Upper lobe of left lung (tissue), 6 donors: ENCODE results near the gene SEMA4A. TPM values are rescaled to one million over a fixed set of nuclear protein-coding genes. Genes with fewer than 3 reads are reported as not detected.

Experiments used
- ATAC-seq, 2 donors: fragments of 200-7000 bp; cut with Tn5 transposase; one replicate each; pipeline ENCODE4 v1.9.1; 2022; ENCODE audit warnings: mild to moderate bottlenecking in 2 of 2, moderate library complexity in 2 of 2; ENCODE audit not compliant: low FRiP score in 2 of 2
- DNase-seq, 2 donors: peaks; one replicate each; pipeline ENCODE4 v3.0.0-alpha.2; 2019 to 2020
- H3K27ac ChIP-seq, 4 donors: fragments of 200-600 bp; sonication (generic); one replicate each; pipeline ENCODE4 v1.5.1; 2016 to 2019
- H3K27me3 ChIP-seq, 4 donors: fragments of 200-600 bp; sonication (generic); one replicate each; pipeline ENCODE4 v1.5.1; 2017 to 2019
- H3K36me3 ChIP-seq, 4 donors: fragments of 200-600 bp; sonication (generic); one replicate each; pipeline ENCODE4 v1.5.1; 2016 to 2019
- H3K4me1 ChIP-seq, 4 donors: fragments of 200-600 bp; sonication (generic); one replicate each; pipeline ENCODE4 v1.5.1; 2018 to 2019
- H3K4me3 ChIP-seq, 4 donors: fragments of 200-600 bp; sonication (generic); one replicate each; pipeline ENCODE4 v1.5.1; 2017 to 2019; ENCODE audit warnings: mild to moderate bottlenecking in 2 of 4, moderate library complexity in 1 of 4
- H3K9me3 ChIP-seq, 4 donors: fragments of 200-600 bp; sonication (generic); one replicate each; pipeline ENCODE4 v1.5.1; 2018 to 2019
- EP300 ChIP-seq, 4 donors: sonication (generic); formaldehyde crosslinking; IDR thresholded peaks; one replicate each; pipeline ENCODE4 v1.5.1; 2017; ENCODE audit warnings: antibody characterized with exemption in 4 of 4, control low read depth in 2 of 4
- POLR2A ChIP-seq, 4 donors: fragments of 450-650 bp; IDR thresholded peaks; one replicate each; pipeline ENCODE4 v1.5.1; 2016 to 2017; ENCODE audit warnings: antibody characterized with exemption in 4 of 4, mild to moderate bottlenecking in 2 of 4
- POLR2AphosphoS5 ChIP-seq, 2 donors: sonication (generic); formaldehyde crosslinking; IDR thresholded peaks; one replicate each; pipeline ENCODE4 v1.5.1; 2017; ENCODE audit warnings: antibody characterized with exemption in 2 of 2
- WGBS, 2 donors: methylation state at CpG; one replicate each; pipeline ENCODE4 v1.1.5; 2017 to 2018; 5-methylcytosine and 5-hydroxymethylcytosine counted together
- total RNA-seq, 6 donors: library from RNA; depleted of rRNA in 4 of 6; stranded (reverse); fragments of >200 nt in 4 of 6; gene quantifications; one replicate each; pipeline versions ENCODE4 v1.1.0 to v1.2.1, GENCODE V29; 2016 to 2021
- TF ChIP-seq, protein P1 (sequence below), 6 experiments: fragments of 450-650 bp in 4 of 6; fragments of 200-600 bp in 2 of 6; sonication (generic) in 2 of 6; IDR thresholded peaks; one replicate each; pipeline ENCODE4 v1.5.1; 2016 to 2019; ENCODE audit warnings: antibody characterized with exemption in 6 of 6
- donor health status: DM: no; HTN: no; CAD: no; lungs with moderate emphysema.
- donor health status: DM: no; HTN: yes; CAD: no; lungs with severe emphysema.

Gene SEMA4A
- total RNA-seq, 6 donors from 2014 or later = 28.9 to 65.9 (median 33.5) TPM

DNA sequence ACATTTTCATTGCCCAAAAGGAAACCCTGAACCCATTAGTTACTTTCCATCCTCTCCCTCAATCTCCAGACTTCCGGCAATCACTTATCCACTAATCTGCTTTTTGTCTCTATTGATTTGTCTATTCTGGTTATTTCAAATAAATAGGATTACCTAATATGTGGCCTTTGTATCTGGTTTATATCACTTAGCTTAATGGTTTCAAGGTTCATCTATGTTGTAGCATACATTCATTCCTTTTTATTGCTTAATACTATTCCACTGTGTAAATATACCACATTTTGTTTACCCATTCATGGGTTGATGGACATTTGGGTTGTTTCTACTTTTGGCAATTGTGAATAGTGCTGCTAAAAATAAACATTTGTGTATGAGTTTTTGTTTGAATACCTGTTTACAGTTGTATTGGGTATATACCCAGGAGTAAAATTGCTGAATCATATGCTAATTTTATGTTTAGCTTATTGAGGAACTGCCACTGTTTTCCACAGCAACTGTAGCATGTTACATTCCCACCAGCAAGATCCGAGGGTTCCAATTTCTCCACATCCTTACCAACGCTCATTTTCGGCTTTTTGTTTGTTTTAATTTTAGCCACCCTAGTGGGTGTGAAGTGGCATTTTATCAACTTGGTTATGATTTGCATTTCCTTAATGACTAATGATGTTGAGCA, 38.0 kb downstream of the SEMA4A start:
- no peak for ATAC-seq
- TF ChIP-seq POLR2AphosphoS5 (IDR thresholded peaks at IDR 0.05) (no peak), EP300 (IDR thresholded peaks at IDR 0.05) (no peak), POLR2A (IDR thresholded peaks at IDR 0.05) (no peak)
- TF ChIP-seq, protein P1, sequence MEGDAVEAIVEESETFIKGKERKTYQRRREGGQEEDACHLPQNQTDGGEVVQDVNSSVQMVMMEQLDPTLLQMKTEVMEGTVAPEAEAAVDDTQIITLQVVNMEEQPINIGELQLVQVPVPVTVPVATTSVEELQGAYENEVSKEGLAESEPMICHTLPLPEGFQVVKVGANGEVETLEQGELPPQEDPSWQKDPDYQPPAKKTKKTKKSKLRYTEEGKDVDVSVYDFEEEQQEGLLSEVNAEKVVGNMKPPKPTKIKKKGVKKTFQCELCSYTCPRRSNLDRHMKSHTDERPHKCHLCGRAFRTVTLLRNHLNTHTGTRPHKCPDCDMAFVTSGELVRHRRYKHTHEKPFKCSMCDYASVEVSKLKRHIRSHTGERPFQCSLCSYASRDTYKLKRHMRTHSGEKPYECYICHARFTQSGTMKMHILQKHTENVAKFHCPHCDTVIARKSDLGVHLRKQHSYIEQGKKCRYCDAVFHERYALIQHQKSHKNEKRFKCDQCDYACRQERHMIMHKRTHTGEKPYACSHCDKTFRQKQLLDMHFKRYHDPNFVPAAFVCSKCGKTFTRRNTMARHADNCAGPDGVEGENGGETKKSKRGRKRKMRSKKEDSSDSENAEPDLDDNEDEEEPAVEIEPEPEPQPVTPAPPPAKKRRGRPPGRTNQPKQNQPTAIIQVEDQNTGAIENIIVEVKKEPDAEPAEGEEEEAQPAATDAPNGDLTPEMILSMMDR (IDR thresholded peaks at IDR 0.05) = no peak
- peaks cover 0 to 8% (median 1%) of the 10 kb centered on the region in 4 donors for H3K36me3 ChIP-seq
- H3K27me3 ChIP-seq = no peaks in the 10 kb centered on the region
- H3K4me1 ChIP-seq = peaks cover 16 to 32% (median 18%) of the 10 kb centered on the region in 4 donors
- H3K27ac ChIP-seq = no peak overlapping the region
- DNase-seq = no peak
- H3K9me3 ChIP-seq = no peaks in the 10 kb centered on the region
- 55 to 64% methylated on average over 4 of the region's 4 CpGs for WGBS, 2 donors
- H3K4me3 ChIP-seq = no peak overlapping the region

DNA sequence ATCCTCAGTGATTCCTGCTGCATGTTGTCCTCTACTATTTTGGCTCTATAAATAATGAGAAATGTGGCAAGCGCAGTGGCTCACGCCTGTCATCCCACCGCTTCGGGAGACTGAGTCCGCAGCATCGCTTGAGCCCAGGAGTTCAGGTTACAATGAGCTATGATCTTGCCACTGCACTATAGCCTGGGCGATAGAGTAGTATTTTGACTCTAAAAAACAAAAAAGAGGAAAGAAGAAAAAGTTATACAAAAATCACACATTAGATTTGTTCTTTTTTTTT, 39.8 kb downstream of the SEMA4A start:
- no peak for TF ChIP-seq EP300 (IDR thresholded peaks at IDR 0.05)
- TF ChIP-seq POLR2A (IDR thresholded peaks at IDR 0.05) = no peak
- TF ChIP-seq, protein P1 (IDR thresholded peaks at IDR 0.05) = no peak
- TF ChIP-seq POLR2AphosphoS5 (IDR thresholded peaks at IDR 0.05) = no peak
- Histone ChIP-seq H3K27ac (peak overlapping the region; percentile 78 to 91 (median 87)), H3K4me3 (peak overlapping the region; percentile 63 to 90 (median 78)), H3K9me3 (no peaks in the 10 kb centered on the region), H3K36me3 (peaks cover 0 to 12% (median 6%) of the 10 kb centered on the region in 4 donors), H3K4me1 (peaks cover 16 to 47% (median 18%) of the 10 kb centered on the region in 4 donors), H3K27me3 (no peaks in the 10 kb centered on the region)
- WGBS, 2 donors = 82 to 85% methylated on average over 7 of the region's 7 CpGs
- ATAC-seq = no peak
- no peak for DNase-seq

DNA sequence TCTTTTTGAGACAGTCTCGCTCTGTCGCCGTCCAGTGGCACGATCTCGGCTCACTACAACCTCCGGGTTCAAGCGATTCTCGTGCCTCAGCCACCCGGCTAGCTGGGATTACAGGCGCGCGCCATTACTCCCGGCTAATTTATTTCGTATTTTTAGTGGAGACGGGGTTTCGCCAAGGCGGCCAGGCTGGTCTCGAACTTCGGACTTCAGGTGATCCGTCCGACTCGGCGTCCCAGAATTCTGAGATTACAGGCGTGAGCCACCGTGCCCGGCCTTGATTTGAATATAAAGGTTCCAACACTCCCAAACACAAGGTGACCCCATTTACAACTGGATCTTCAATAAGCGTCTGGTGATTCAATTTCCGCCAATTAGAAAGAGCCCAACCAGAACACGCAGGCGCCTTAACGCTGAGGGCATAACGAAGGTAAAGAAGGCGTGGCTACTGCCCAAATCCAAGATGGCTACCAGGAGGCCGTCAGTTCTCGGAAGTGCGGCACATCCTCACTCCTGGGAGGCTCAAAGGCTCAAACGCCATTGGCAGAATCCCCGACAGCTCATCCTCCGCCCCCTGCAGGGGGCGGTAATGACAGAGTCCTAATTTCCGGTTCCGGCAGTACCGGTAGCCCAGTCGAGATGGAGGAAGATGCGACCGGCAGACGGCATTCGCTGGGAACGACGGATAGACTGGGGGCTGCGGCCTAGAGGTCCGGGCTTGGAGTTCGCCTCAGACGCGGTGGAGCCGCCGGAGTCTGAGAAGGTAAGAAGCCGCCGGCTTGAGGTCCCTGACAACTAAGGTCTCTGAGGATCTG, 40.3 kb downstream of the SEMA4A start, which contains the start of gene SLC25A44:
Gene SLC25A44 (plus strand): TSS at position 617 of the 812 bp plus-strand sequence. CDS start 5,744 bp downstream, outside the sequence.
- peak within 1 kb of the TSS; percentile 76 to 91 (median 84) for H3K4me3 ChIP-seq
- H3K4me1 ChIP-seq = peaks cover 16 to 47% (median 18%) of the 10 kb centered on the region in 4 donors
- WGBS, 2 donors = 3 to 8% methylated on average over 33 to 59 of the region's 59 CpGs
- H3K27ac ChIP-seq = peak within 1 kb of the TSS; percentile 78 to 91 (median 87)
- H3K36me3 ChIP-seq = peaks cover 0 to 12% (median 6%) of the 10 kb centered on the region in 4 donors
- no peaks in the 10 kb centered on the region for H3K27me3 ChIP-seq
- ATAC-seq = peak; percentile 99
- H3K9me3 ChIP-seq = no peaks in the 10 kb centered on the region
- DNase-seq = peak; percentile 81 to 95
- peak in 3 of 4 donors; percentile 52 to 80 (median 59) for TF ChIP-seq POLR2A (IDR thresholded peaks at IDR 0.05)
- peak in 1 of 4 donors; percentile 71 for TF ChIP-seq EP300 (IDR thresholded peaks at IDR 0.05)
- TF ChIP-seq, protein P1 (IDR thresholded peaks at IDR 0.05) = peak in 5 of 6 experiments; percentile 42 to 74 (median 67)
- peak; percentile 85 to 92 for TF ChIP-seq POLR2AphosphoS5 (IDR thresholded peaks at IDR 0.05)

DNA sequence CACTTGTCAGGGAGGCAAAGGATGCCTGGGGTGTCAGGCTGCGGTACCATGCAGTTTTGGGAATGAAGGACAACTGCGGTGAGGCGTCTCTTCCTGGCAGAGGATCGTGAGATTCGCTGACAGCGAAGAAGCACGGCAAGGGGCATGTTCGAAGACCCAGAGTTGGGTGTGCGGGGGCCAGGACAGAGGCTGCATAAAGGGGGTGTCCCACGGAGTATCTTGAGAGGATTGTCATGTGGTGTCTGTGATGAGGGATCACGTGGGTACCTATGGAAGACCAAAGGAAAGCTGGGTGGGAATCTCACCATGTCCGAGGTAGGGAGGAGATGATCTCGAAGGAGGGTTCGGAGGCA, 40.9 kb downstream of the SEMA4A start:
- 15 to 16% methylated on average over 12 to 14 of the region's 14 CpGs for WGBS, 2 donors
- peak in 1 of 2 donors; percentile 14 for ATAC-seq
- peaks cover 16 to 47% (median 18%) of the 10 kb centered on the region in 4 donors for H3K4me1 ChIP-seq
- H3K4me3 ChIP-seq = peak overlapping the region; percentile 76 to 91 (median 84)
- DNase-seq = no peak
- TF ChIP-seq POLR2A (IDR thresholded peaks at IDR 0.05) = no peak
- no peaks in the 10 kb centered on the region for H3K27me3 ChIP-seq
- H3K27ac ChIP-seq = peak overlapping the region; percentile 78 to 91 (median 87)
- H3K36me3 ChIP-seq = peaks cover 0 to 14% (median 7%) of the 10 kb centered on the region in 4 donors
- H3K9me3 ChIP-seq = no peaks in the 10 kb centered on the region

DNA sequence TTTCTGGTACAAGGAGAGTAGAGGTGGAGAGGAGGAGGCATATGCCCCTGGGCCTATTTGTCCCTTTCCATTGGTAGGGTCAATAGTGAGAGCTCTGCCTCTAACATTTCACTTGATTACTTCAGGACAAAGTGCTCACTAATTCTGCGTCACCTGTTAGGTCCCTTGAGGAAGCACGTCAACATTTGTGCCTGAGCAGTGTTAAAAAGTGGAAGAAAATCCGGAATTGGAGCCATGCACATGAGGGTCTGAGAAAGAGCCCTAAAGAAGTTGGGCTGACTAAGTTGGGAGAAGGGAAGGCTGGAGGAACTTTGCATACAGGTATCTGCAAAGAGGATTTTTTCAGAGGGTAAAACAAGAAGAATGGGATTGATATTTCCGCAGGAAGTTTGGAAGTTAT, 42.5 kb downstream of the SEMA4A start:
- WGBS, 2 donors = 72 to 77% methylated on average over 4 of the region's 4 CpGs
- Histone ChIP-seq H3K27ac (no peak overlapping the region), H3K4me1 (peaks cover 16 to 47% (median 18%) of the 10 kb centered on the region in 4 donors)

More for the DNA sequence above, 42.5 kb downstream of the SEMA4A start:
- no peak for TF ChIP-seq POLR2AphosphoS5 (IDR thresholded peaks at IDR 0.05)
- no peak for TF ChIP-seq POLR2A (IDR thresholded peaks at IDR 0.05)
- no peak for TF ChIP-seq EP300 (IDR thresholded peaks at IDR 0.05)
- TF ChIP-seq, protein P1 (IDR thresholded peaks at IDR 0.05) = no peak
- DNase-seq = no peak
- Histone ChIP-seq H3K27me3 (no peaks in the 10 kb centered on the region), H3K36me3 (peaks cover 6 to 30% (median 20%) of the 10 kb centered on the region in 4 donors), H3K4me3 (no peak overlapping the region), H3K9me3 (no peaks in the 10 kb centered on the region)
- ATAC-seq = no peak
